HepG2 (cell line): ENCODE measurements around the gene STK25.

Experiments
- ADNP ChIP-seq: sonication (generic); formaldehyde crosslinking; IDR thresholded peaks from 2 replicates; pipeline ENCODE4 v1.4.0; 2020; ENCODE audit warnings: missing genetic modification reagents
- CEBPB ChIP-seq: IDR thresholded peaks from 2 replicates; pipeline ENCODE4 v1.6.1; 2011; ENCODE audit warnings: low read depth, low read length, improper control_type of control experiment, borderline replicate concordance
- CTCF ChIP-seq: sonication (generic); formaldehyde crosslinking; IDR thresholded peaks from 2 replicates; pipeline ENCODE4 v1.5.0; 2020; ENCODE audit warnings: mild to moderate bottlenecking, missing genetic modification reagents, moderate library complexity
- EZH2 ChIP-seq: conservative IDR thresholded peaks from 2 replicates; pipeline ENCODE4 v1.6.1; 2012; ENCODE audit warnings: mild to moderate bottlenecking, low read depth, low read length, moderate library complexity
- NFATC3 ChIP-seq: sonication (generic); formaldehyde crosslinking; IDR thresholded peaks from 2 replicates; pipeline ENCODE4 v1.5.1; 2020; ENCODE audit warnings: mild to moderate bottlenecking, missing genetic modification reagents
- ONECUT2 ChIP-seq: sonication (generic); formaldehyde crosslinking; IDR thresholded peaks from 2 replicates; pipeline ENCODE4 v1.4.0; 2020; ENCODE audit warnings: missing genetic modification reagents
- RAD51 ChIP-seq: fragments of 450-650 bp; IDR thresholded peaks from 2 replicates; pipeline ENCODE4 v1.6.1; 2016; ENCODE audit warnings: borderline replicate concordance
- RNF2 ChIP-seq: fragments of 450-650 bp; conservative IDR thresholded peaks from 2 replicates; pipeline ENCODE4 v1.6.1; 2016; ENCODE audit warnings: low read depth
- SKIL ChIP-seq: sonication (generic); formaldehyde crosslinking; IDR thresholded peaks from 2 replicates; pipeline ENCODE4 v1.8.0; 2022; ENCODE audit warnings: missing genetic modification reagents, mild to moderate bottlenecking, moderate library complexity, borderline replicate concordance
- SNRNP70 ChIP-seq: fragments of 200-400 bp; formaldehyde crosslinking; IDR thresholded peaks from 2 replicates; pipeline ENCODE4 v1.6.1; 2017; ENCODE audit warnings: mild to moderate bottlenecking, low read depth, low read length, moderate library complexity
- ZBTB43 ChIP-seq: sonication (generic); formaldehyde crosslinking; conservative IDR thresholded peaks from 2 replicates; pipeline ENCODE4 v1.4.0; 2020; ENCODE audit warnings: missing genetic modification reagents
- ZMYM4 ChIP-seq: sonication (generic); formaldehyde crosslinking; IDR thresholded peaks from 2 replicates; pipeline ENCODE4 v1.8.1; 2023; ENCODE audit warnings: mild to moderate bottlenecking, missing genetic modification reagents
- ZNF263 ChIP-seq: sonication (generic); formaldehyde crosslinking; IDR thresholded peaks from 2 replicates; pipeline ENCODE4 v1.4.0; 2020; ENCODE audit warnings: missing genetic modification reagents
- ZNF572 ChIP-seq: sonication (generic); formaldehyde crosslinking; IDR thresholded peaks from 2 replicates; pipeline ENCODE4 v1.5.1; 2020; ENCODE audit warnings: mild to moderate bottlenecking, missing genetic modification reagents

GRCh38 chr2:241461693-241462677, 46.4 kb downstream of the STK25 start:
- no peak for TF ChIP-seq ZMYM4
- TF ChIP-seq EZH2, result no peak
- TF ChIP-seq SNRNP70, result no peak
- TF ChIP-seq ZNF572 (CRISPR knock-in tag), result no peak
- TF ChIP-seq ONECUT2 (CRISPR knock-in tag), result no peak
- TF ChIP-seq NFATC3, result no peak
- TF ChIP-seq CEBPB, result no peak
- TF ChIP-seq ADNP (CRISPR knock-in tag), result no peak
- TF ChIP-seq SKIL, result no peak
- no peak for TF ChIP-seq CTCF (CRISPR knock-in tag)
- TF ChIP-seq RNF2, result no peak
- no peak for TF ChIP-seq RAD51
- no peak for TF ChIP-seq ZBTB43 (CRISPR knock-in tag)
- TF ChIP-seq ZNF263, result no peak
